ENCODE measurements around the gene CRISP1. TPM values are rescaled to one million over a fixed set of nuclear protein-coding genes. Genes with fewer than 3 reads are reported as not detected.

Gene CRISP1
- total and polyA plus RNA-seq, 9 of the 15 experiments (the other 6 are each of a cell fraction or from before 2014, with no cell fraction given), result not detected

DNA sequence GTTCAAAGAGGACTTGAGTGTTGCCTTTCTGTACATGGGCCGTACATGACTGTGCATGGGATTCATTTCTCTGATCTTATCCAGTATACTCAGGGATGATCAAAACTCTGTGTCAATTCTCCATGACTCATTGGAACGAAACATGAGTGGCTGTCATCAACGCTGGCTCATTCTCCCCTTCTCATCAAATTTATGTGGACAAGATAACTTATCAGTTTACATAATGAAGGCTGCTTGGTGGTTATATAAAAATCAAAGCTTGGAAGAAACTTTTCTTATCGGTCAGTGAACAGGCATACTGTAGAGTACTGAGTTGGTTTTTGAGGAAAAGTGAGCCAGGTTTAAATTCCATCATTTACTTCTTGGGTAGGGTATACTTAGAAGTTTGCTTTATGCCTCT, 24.9 kb downstream of the CRISP1 start (continued):
- TF ChIP-seq RFX5 (IDR thresholded peaks at IDR 0.05; ENCODE audit: low read depth, low read length) (no peak), ZNF584 (CRISPR knock-in tag; IDR thresholded peaks at IDR 0.05; ENCODE audit: low read depth) (no peak), MEIS2 (IDR thresholded peaks at IDR 0.05; ENCODE audit: partially characterized antibody) (peak; percentile 83), BRD9 (IDR thresholded peaks at IDR 0.05; ENCODE audit: low read depth, partially characterized antibody) (no peak), RFX1 (IDR thresholded peaks at IDR 0.05) (no peak), KAT2B (IDR thresholded peaks at IDR 0.05; ENCODE audit: low read depth, low read length) (no peak), ARNT (IDR thresholded peaks at IDR 0.05) (no peak), OTX1 (CRISPR knock-in tag; IDR thresholded peaks at IDR 0.05) (no peak), FOSL1 (tag; conservative IDR thresholded peaks at IDR 0.05) (peak; percentile 92), ZNF224 (CRISPR knock-in tag; IDR thresholded peaks at IDR 0.05) (no peak), ZNF316 (IDR thresholded peaks at IDR 0.05) (peak; percentile 8; the same call in 1 of the 2 replicates), MAFF (IDR thresholded peaks at IDR 0.05; ENCODE audit: low read length) (no peak; the same call in 1 of the 2 replicates), ZNF140 (CRISPR knock-in tag; IDR thresholded peaks at IDR 0.05) (no peak), HNRNPUL1 (IDR thresholded peaks at IDR 0.05; ENCODE audit: low read length) (no peak), ZNF764 (CRISPR knock-in tag; IDR thresholded peaks at IDR 0.05; ENCODE audit: low read depth) (no peak), ZNF445 (CRISPR knock-in tag; IDR thresholded peaks at IDR 0.05; ENCODE audit: low read depth) (no peak), NBN (IDR thresholded peaks at IDR 0.05; ENCODE audit: low read depth) (0 out of 2 replicates have a peak, but pooled peaks have one; percentile 31), TARDBP (IDR thresholded peaks at IDR 0.05) (no peak), ZNF3 (CRISPR knock-in tag; IDR thresholded peaks at IDR 0.05) (no peak)
- TF ChIP-seq, protein P1, sequence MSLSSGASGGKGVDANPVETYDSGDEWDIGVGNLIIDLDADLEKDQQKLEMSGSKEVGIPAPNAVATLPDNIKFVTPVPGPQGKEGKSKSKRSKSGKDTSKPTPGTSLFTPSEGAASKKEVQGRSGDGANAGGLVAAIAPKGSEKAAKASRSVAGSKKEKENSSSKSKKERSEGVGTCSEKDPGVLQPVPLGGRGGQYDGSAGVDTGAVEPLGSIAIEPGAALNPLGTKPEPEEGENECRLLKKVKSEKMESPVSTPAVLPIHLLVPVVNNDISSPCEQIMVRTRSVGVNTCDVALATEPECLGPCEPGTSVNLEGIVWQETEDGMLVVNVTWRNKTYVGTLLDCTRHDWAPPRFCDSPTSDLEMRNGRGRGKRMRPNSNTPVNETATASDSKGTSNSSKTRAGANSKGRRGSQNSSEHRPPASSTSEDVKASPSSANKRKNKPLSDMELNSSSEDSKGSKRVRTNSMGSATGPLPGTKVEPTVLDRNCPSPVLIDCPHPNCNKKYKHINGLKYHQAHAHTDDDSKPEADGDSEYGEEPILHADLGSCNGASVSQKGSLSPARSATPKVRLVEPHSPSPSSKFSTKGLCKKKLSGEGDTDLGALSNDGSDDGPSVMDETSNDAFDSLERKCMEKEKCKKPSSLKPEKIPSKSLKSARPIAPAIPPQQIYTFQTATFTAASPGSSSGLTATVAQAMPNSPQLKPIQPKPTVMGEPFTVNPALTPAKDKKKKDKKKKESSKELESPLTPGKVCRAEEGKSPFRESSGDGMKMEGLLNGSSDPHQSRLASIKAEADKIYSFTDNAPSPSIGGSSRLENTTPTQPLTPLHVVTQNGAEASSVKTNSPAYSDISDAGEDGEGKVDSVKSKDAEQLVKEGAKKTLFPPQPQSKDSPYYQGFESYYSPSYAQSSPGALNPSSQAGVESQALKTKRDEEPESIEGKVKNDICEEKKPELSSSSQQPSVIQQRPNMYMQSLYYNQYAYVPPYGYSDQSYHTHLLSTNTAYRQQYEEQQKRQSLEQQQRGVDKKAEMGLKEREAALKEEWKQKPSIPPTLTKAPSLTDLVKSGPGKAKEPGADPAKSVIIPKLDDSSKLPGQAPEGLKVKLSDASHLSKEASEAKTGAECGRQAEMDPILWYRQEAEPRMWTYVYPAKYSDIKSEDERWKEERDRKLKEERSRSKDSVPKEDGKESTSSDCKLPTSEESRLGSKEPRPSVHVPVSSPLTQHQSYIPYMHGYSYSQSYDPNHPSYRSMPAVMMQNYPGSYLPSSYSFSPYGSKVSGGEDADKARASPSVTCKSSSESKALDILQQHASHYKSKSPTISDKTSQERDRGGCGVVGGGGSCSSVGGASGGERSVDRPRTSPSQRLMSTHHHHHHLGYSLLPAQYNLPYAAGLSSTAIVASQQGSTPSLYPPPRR (CRISPR knock-in tag; IDR thresholded peaks at IDR 0.05; ENCODE audit: borderline replicate concordance), result no peak
- TF ChIP-seq, protein P2, sequence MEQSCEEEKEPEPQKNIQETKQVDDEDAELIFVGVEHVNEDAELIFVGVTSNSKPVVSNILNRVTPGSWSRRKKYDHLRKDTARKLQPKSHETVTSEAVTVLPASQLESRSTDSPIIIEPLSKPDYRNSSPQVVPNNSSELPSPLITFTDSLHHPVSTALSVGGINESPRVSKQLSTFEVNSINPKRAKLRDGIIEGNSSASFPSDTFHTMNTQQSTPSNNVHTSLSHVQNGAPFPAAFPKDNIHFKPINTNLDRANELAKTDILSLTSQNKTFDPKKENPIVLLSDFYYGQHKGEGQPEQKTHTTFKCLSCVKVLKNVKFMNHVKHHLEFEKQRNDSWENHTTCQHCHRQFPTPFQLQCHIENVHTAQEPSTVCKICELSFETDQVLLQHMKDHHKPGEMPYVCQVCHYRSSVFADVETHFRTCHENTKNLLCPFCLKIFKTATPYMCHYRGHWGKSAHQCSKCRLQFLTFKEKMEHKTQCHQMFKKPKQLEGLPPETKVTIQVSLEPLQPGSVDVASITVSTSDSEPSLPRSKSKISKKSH (CRISPR knock-in tag; IDR thresholded peaks at IDR 0.05), result no peak
- TF ChIP-seq, protein P3, sequence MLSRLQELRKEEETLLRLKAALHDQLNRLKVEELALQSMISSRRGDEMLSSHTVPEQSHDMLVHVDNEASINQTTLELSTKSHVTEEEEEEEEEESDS (CRISPR knock-in tag; IDR thresholded peaks at IDR 0.05), result no peak
- TF ChIP-seq, protein P4, sequence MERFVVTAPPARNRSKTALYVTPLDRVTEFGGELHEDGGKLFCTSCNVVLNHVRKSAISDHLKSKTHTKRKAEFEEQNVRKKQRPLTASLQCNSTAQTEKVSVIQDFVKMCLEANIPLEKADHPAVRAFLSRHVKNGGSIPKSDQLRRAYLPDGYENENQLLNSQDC (CRISPR knock-in tag; IDR thresholded peaks at IDR 0.05), result no peak
- TF ChIP-seq, protein P5, sequence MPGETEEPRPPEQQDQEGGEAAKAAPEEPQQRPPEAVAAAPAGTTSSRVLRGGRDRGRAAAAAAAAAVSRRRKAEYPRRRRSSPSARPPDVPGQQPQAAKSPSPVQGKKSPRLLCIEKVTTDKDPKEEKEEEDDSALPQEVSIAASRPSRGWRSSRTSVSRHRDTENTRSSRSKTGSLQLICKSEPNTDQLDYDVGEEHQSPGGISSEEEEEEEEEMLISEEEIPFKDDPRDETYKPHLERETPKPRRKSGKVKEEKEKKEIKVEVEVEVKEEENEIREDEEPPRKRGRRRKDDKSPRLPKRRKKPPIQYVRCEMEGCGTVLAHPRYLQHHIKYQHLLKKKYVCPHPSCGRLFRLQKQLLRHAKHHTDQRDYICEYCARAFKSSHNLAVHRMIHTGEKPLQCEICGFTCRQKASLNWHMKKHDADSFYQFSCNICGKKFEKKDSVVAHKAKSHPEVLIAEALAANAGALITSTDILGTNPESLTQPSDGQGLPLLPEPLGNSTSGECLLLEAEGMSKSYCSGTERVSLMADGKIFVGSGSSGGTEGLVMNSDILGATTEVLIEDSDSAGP (CRISPR knock-in tag; IDR thresholded peaks at IDR 0.05), result no peak

All from K562 (cell line).